ENCODE results near the gene NCCRP1.
"Not testable (repeated sequence)": the region's sequence is repeated elsewhere in the genome, so short reads cannot be mapped to it uniquely, and the experiment has no call there.

NCCRP1 gene

DNA sequence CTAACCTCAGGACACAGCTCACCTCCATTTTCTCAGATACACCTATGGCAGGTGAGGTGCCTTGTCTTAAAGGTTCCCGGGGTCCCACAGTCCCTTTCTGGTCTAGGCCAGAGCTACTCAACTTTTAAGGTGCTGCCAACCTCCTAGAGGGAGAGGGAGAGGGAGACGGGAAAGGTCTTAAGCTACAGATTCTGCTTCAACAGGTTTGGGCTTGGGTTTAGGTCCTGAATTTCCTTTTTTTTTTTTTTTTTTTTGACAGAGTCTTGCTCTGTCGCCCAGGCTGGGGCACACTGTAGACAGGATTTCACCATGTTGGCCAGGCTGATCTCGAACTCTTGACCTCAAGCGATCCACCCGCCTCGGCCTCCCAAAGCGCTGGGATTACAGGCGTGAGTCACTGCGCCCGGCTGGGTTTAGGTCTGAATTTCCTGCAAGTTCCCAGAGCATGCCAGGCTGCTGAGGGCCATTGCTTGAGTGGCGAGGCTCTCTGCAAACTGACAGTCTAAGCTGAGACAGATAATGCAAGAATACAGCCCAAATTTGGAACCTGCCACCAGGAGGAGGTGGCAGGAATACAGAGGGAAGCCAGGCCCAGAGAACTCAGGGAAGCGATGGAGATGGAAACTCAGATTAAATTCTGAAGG lies 15.1 kb downstream of the NCCRP1 start:
- TF ChIP-seq, protein P1, sequence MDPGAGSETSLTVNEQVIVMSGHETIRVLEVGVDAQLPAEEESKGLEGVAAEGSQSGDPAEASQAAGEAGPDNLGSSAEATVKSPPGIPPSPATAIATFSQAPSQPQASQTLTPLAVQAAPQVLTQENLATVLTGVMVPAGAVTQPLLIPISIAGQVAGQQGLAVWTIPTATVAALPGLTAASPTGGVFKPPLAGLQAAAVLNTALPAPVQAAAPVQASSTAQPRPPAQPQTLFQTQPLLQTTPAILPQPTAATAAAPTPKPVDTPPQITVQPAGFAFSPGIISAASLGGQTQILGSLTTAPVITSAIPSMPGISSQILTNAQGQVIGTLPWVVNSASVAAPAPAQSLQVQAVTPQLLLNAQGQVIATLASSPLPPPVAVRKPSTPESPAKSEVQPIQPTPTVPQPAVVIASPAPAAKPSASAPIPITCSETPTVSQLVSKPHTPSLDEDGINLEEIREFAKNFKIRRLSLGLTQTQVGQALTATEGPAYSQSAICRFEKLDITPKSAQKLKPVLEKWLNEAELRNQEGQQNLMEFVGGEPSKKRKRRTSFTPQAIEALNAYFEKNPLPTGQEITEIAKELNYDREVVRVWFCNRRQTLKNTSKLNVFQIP (CRISPR knock-in tag; IDR thresholded peaks at IDR 0.05; ENCODE audit: borderline replicate concordance, low read depth), result no peak
- no peak for TF ChIP-seq RARB (CRISPR knock-in tag; IDR thresholded peaks at IDR 0.05)
- TF ChIP-seq TCF4 (CRISPR knock-in tag; IDR thresholded peaks at IDR 0.05; ENCODE audit: borderline replicate concordance), result no peak
- no peak for TF ChIP-seq ZNF70 (CRISPR knock-in tag; IDR thresholded peaks at IDR 0.05)
- TF ChIP-seq TOX (CRISPR knock-in tag; IDR thresholded peaks at IDR 0.05; ENCODE audit: borderline replicate concordance), result no peak
- TF ChIP-seq, protein P2, sequence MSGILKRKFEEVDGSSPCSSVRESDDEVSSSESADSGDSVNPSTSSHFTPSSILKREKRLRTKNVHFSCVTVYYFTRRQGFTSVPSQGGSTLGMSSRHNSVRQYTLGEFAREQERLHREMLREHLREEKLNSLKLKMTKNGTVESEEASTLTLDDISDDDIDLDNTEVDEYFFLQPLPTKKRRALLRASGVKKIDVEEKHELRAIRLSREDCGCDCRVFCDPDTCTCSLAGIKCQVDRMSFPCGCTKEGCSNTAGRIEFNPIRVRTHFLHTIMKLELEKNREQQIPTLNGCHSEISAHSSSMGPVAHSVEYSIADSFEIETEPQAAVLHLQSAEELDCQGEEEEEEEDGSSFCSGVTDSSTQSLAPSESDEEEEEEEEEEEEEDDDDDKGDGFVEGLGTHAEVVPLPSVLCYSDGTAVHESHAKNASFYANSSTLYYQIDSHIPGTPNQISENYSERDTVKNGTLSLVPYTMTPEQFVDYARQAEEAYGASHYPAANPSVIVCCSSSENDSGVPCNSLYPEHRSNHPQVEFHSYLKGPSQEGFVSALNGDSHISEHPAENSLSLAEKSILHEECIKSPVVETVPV (CRISPR knock-in tag; IDR thresholded peaks at IDR 0.05), result no peak
- no peak for TF ChIP-seq ISL1 (CRISPR knock-in tag; IDR thresholded peaks at IDR 0.05)
- ATAC-seq, result no peak; the same call in 1 of the 3 replicates

GRCh38 chr19:39212375-39212742 lies 15.6 kb downstream of the NCCRP1 start:
- TF ChIP-seq GLIS3 (CRISPR knock-in tag; IDR thresholded peaks at IDR 0.05), result no peak
- TF ChIP-seq ZNF70 (CRISPR knock-in tag; IDR thresholded peaks at IDR 0.05), result no peak
- TF ChIP-seq PPARA (CRISPR knock-in tag; IDR thresholded peaks at IDR 0.05; ENCODE audit: borderline replicate concordance), result no peak
- no peak for TF ChIP-seq TOX (CRISPR knock-in tag; IDR thresholded peaks at IDR 0.05; ENCODE audit: borderline replicate concordance)
- TF ChIP-seq TSHZ2 (CRISPR knock-in tag; IDR thresholded peaks at IDR 0.05), result no peak
- no peak for TF ChIP-seq ZFP30 (CRISPR knock-in tag; IDR thresholded peaks at IDR 0.05)
- TF ChIP-seq SNAI2 (CRISPR knock-in tag; IDR thresholded peaks at IDR 0.05), result no peak
- TF ChIP-seq ARNTL (CRISPR knock-in tag; IDR thresholded peaks at IDR 0.05; ENCODE audit: borderline replicate concordance, low read depth), result no peak
- TF ChIP-seq ESRRG (CRISPR knock-in tag; IDR thresholded peaks at IDR 0.05), result no peak
- TF ChIP-seq, protein P3, sequence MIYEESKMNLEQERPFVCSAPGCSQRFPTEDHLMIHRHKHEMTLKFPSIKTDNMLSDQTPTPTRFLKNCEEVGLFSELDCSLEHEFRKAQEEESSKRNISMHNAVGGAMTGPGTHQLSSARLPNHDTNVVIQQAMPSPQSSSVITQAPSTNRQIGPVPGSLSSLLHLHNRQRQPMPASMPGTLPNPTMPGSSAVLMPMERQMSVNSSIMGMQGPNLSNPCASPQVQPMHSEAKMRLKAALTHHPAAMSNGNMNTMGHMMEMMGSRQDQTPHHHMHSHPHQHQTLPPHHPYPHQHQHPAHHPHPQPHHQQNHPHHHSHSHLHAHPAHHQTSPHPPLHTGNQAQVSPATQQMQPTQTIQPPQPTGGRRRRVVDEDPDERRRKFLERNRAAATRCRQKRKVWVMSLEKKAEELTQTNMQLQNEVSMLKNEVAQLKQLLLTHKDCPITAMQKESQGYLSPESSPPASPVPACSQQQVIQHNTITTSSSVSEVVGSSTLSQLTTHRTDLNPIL (CRISPR knock-in tag; IDR thresholded peaks at IDR 0.05; ENCODE audit: low read depth), result no peak
- no peak for TF ChIP-seq OSR1 (CRISPR knock-in tag; IDR thresholded peaks at IDR 0.05)
- no peak for TF ChIP-seq ZC3H10 (CRISPR knock-in tag; IDR thresholded peaks at IDR 0.05)
- no peak for TF ChIP-seq RARB (CRISPR knock-in tag; IDR thresholded peaks at IDR 0.05)
- no peak for TF ChIP-seq ISL1 (CRISPR knock-in tag; IDR thresholded peaks at IDR 0.05)
- no peak for TF ChIP-seq CSDC2 (CRISPR knock-in tag; IDR thresholded peaks at IDR 0.05)
- no peak for TF ChIP-seq BACH2 (CRISPR knock-in tag; IDR thresholded peaks at IDR 0.05; ENCODE audit: borderline replicate concordance)
- no peak for TF ChIP-seq ZNF8 (CRISPR knock-in tag; IDR thresholded peaks at IDR 0.05)
- TF ChIP-seq, protein P2 (CRISPR knock-in tag; IDR thresholded peaks at IDR 0.05), result no peak
- TF ChIP-seq TCF4 (CRISPR knock-in tag; IDR thresholded peaks at IDR 0.05; ENCODE audit: borderline replicate concordance), result no peak
- peak; percentile 79 for ATAC-seq

DNA sequence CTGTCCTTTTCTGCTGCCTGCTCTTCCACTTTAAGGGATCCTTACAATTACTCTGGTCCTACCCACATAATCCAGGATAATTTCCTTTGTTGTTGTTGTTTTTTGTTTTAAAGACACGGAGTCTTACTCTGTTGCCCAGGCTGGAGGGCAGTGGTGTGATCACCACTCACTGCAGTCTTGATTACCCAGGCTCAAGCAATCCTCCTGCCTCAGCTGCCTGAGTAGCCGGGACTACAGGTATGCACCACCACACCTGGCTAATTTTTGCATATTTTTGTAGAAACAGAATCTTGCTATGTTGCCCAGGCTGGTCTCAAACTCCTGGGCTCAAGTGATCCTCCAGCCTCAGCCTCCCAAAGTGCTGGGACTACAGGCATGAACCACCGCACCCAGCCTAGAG lies 18.6 kb downstream of the NCCRP1 start:
- not testable (repeated sequence) for ATAC-seq

Measured in SK-N-SH treated with all-trans-retinoic acid at 6 μM for 48 hours (cell line).